CD4-positive, alpha-beta T cell treated with Interleukin-6 for 4 hours (primary cell): ENCODE data around the gene IL12RB1.
A peak's percentile ranks its signal among the peaks of the same experiment; 100 is the strongest.

Source experiments
- DNase-seq: peaks from one replicate; pipeline ENCODE4 v3.0.0-alpha.2; 2020; ENCODE audit warnings: mixed read lengths

IL12RB1 gene

GRCh38 chr19:18085702-18086457 is 854 bp downstream of the IL12RB1 start:
- no peak for DNase-seq

GRCh38 chr19:18083929-18084684 is 2.6 kb downstream of the IL12RB1 start:
- no peak for DNase-seq

GRCh38 chr19:18074192-18074591 is 12.5 kb downstream of the IL12RB1 start:
- no peak for DNase-seq

- no peak for DNase-seq
Observed at GRCh38 chr19:18073197-18073596, 13.5 kb downstream of the IL12RB1 start.

GRCh38 chr19:18072335-18072734 is 14.4 kb downstream of the IL12RB1 start:
- no peak for DNase-seq

- no peak for DNase-seq
Observed at GRCh38 chr19:18070181-18070580, 16.6 kb downstream of the IL12RB1 start.

GRCh38 chr19:18069383-18069782 is 17.4 kb downstream of the IL12RB1 start:
- no peak for DNase-seq

GRCh38 chr19:18068395-18068794 is 18.3 kb downstream of the IL12RB1 start:
- no peak for DNase-seq

GRCh38 chr19:18065173-18065495 is 21.6 kb downstream of the IL12RB1 start:
- no peak for DNase-seq

- peak; percentile 64 for DNase-seq
Observed at GRCh38 chr19:18063463-18063862, 23.3 kb downstream of the IL12RB1 start.

GRCh38 chr19:18062028-18062427 is 24.7 kb downstream of the IL12RB1 start:
- no peak for DNase-seq

GRCh38 chr19:18060472-18060871 is 26.3 kb downstream of the IL12RB1 start:
- no peak for DNase-seq

GRCh38 chr19:18059902-18060301 is 26.8 kb downstream of the IL12RB1 start:
- no peak for DNase-seq

GRCh38 chr19:18059297-18059696 is 27.4 kb downstream of the IL12RB1 start:
- DNase-seq, result no peak

- DNase-seq, result peak; percentile 87
Observed at GRCh38 chr19:18058208-18059009, 28.3 kb downstream of the IL12RB1 start.

- no peak for DNase-seq
Observed at GRCh38 chr19:18057557-18057956, 29.2 kb downstream of the IL12RB1 start.

- DNase-seq, result no peak
Observed at GRCh38 chr19:18055967-18056366, 30.8 kb downstream of the IL12RB1 start.

GRCh38 chr19:18053576-18054219 is 33.0 kb downstream of the IL12RB1 start:
- DNase-seq, result peak; percentile 51

GRCh38 chr19:18051887-18052286 is 34.8 kb downstream of the IL12RB1 start:
- DNase-seq, result no peak

GRCh38 chr19:18049385-18049784 is 37.3 kb downstream of the IL12RB1 start:
- no peak for DNase-seq

- no peak for DNase-seq
Observed at GRCh38 chr19:18046059-18046718, 40.5 kb downstream of the IL12RB1 start.

- no peak for DNase-seq
Observed at GRCh38 chr19:18045307-18046050, 41.3 kb downstream of the IL12RB1 start.
